ENCODE data around the gene GDE1.

Gene GDE1

DNA sequence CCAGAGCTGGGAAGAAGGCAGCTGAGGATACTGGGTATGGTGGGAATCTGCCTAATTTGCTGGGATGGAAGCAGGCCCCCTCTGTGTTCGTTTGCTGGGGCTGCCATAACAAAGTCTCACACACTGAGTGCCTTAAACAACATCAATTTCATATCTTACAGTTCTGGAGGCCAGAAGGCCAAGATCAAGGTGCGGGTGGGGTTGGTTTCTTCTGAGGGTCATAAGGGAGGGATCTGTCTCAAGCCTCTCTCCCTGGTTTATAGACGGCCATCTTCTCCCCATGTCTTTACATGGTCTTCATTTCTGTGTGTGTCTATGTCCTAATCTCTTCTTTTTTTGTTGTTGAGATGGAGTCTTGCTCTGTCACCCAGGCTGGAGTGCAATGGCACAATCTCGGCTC, 35.8 kb downstream of the GDE1 start:
- ATAC-seq: no peak

DNA sequence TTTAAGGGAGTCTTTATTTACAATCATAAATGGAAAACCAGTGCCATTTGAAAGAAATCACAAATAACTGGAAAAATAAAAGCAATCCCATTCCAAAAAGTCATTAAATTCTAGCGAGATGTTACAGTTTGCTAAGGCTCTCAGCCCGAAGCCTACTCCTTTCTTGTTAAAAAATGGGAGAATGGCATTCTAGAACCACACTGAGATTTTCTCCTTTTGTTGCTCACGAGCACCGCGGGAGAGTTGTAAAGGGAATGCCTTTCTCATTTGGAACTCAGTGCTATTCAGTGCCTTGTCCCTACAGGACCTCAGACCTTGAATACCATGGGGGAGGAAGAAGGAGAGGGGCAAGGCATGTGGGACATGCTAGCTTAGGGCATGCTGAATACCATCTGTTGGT, 36.3 kb downstream of the GDE1 start:
- no peak for ATAC-seq

DNA sequence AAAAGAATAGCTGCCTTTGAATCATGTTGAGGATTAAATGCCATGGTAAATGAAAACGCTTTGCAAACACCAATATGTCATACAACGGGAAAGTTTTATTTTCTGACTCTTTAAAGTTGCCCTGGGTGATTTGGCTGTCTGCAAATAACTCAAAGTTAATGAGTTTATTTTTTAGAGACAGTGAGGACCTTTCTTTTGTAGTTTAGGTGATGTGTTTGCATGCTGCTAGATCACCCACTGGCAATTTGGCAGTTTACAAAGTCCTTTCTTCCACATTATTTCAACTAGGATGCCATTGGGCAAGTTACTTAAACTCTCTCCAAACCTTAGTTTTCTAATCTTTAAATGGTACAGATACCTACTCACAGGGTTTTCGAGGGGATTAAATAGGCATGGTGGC, 37.8 kb downstream of the GDE1 start:
- no peak for ATAC-seq

DNA sequence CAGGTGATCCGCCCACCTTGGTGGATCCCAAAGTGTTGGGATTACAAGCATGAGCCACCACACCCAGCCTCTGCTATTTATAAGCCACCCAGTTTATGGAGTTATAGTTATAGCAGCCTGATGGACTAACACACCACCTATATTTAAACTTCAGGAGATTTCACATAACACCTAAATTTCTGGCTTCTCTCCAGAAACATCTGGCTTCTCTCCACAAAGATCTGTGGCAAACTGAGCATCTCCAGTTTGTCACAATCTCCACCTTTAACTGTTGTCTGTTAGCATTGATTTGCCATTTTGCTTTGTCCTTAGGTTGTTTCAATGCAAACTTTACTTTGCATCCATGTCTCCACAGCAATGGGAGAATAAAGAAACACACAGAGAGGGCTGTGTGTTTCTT, 39.6 kb downstream of the GDE1 start:
- ATAC-seq: no peak

DNA sequence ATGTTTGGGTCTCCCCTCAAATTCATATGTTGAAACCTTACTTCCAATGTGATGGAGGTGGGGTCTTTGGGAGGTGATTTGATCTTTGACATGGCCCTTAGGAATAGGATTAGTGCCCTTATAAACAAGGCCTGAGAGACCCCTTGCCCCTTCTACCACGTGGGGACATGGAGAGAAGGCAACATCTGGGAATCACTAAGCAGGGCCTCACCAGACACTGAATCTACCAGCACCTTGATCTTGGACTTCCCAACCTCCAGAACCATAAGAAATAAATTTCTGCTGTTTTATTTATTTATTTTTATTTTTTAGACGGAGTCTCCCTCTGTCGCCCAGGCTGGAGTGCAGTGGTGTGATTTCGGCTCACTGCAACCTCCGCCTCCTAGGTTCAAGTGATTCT, 40.1 kb downstream of the GDE1 start:
- ATAC-seq: no peak

DNA sequence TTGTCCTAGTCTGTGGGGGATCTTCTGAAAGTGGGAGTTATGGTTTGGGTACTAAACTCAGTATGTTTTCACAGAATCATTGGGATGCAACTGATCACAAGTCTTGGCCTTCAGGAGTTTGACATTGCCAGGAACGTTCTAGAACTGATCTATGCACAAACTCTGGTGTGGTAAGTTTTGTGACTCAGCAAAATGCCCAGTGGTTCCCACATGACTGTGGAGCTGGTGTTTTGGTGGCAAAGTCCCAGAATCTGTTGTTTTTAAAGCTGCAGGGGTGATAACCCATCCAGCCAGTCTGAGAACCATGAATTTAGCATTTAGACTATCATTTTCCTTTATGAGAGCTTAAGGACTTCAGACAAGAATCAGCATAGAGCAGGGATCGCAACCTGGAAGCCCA, 40.6 kb downstream of the GDE1 start:
- no peak for ATAC-seq

DNA sequence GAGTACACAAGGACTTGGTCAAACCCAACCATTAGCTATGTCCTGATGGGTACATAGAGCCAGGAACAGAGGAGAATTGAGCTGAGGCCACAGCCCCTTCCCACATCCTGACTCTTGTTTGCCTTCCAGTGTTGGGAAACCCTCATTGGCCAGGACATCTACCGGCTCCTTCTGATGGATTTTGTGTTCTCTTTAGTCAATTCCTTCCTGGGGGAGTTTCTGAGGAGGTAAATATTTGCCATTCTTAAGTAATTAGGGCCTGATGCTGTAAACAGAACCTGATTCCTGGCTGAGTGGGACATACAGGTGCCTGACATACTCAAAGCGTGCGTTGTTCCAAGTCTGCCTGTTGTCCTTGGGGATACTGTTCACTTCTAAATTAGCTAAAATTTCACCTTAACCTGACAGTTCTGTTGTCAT, 42.6 kb downstream of the GDE1 start:
- no peak for ATAC-seq

DNA sequence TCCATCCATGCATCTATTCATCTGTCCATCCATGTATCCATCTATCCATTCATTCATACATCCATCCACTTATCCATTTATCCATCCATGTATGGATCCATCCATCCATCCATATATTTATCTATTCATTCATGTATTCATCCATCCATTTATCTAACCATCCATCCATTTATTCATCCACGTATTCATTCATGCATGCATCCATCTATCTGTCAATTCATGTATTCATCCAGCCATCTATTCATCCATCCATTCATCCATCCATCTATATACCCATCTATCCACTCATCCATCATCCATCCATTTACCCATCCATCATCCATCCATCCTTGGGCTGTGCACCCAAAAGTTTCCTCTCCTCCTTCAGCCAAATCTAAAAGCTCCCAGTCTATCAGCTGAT, 43.4 kb downstream of the GDE1 start:
- ATAC-seq: no peak

DNA sequence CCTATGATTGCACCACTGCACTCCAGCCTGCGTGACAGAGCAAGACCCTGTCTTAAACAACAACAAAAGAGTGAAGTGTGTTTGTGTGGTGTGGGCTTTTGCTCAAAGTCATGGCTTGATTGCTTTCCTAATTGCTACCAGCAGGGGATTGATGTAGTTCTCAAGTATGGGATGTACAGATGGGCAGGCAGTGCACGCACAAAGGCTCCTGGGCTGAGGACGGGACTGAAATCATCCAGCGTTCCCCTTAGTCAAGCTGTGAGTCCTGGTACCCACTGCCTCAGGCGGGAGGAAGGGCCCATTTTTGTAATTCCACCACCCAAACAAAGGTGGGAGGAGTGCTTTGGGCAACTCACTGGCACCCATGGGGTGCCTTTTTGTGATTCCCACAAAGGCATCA, 47.3 kb downstream of the GDE1 start:
- no peak for ATAC-seq

DNA sequence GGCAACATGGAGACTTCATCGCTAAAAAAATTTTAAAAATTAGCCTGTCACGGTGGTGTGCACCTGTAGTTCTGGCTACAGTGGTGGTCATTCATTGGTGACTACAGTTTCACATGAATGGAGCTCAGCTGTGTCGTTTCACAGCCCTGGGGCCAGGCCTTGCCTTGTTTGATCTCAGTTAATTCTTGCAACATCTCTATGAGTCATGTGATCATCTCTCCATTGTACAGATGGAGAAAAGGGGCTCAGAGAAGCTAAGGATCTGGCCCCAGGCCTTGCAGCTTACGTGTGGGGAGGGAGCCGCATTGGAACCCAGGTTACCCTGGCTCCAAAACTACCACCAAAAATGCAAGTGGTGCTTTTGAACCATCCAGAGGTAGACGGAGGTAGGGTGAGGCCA, 49.4 kb downstream of the GDE1 start:
- no peak for ATAC-seq

DNA sequence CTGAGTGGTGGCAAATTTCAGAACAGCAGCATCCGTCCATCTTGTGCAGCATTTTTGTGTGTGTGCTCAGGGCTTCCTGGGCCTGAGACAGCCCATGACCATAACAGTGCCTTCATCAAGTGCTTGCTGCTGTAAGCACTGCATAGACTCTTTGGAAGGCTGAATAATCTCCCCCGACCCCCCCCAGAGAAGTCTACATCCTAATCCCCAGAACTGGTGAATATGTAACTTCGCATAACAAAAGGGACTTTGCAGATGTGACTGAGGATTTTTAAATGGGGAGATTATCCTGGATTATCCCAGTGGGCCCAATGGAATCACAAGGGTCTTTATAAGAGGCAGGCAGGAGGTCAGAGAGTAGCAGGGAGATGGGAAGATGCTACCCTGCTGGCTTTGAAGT, 53.6 kb downstream of the GDE1 start:
- ATAC-seq: no peak

DNA sequence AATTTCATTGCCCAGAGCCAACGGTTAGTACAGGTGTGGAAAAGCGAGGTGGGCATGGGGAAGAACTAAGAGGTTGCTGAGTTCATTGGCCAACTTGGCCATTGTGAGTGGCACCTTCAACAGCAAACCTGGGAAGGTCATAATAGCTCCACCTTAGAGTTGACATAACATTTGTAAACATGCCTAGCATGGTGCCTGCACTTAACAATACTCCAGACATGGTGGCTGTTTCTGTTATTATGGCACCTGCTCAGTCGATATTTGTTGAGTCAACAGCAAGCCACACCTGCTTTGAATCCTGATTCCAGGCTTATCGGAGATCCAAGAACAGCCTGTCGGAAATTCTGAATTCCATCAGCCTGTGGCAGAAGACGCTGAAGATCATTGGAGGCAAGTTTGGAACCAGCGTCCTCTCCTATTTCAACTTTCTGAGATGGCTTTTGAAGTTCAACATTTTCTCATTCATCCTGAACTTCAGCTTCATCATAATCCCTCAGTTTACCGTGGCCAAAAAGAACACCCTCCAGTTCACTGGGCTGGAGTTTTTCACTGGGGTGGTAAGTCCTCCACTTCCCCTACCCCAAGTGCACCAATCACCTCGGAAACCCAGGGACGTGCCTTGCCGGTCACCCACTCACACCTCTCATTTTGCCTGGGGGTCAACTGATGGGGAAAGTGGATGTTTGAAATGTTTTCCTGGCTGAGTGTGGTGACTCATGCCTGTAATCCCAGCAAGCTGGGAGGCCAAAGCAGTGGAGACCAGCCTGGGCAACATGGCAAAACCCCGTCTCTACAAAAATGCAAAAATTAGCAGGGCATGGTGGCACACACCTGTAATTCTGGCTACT, 58.2 kb downstream of the GDE1 start:
- no peak for ATAC-seq

DNA sequence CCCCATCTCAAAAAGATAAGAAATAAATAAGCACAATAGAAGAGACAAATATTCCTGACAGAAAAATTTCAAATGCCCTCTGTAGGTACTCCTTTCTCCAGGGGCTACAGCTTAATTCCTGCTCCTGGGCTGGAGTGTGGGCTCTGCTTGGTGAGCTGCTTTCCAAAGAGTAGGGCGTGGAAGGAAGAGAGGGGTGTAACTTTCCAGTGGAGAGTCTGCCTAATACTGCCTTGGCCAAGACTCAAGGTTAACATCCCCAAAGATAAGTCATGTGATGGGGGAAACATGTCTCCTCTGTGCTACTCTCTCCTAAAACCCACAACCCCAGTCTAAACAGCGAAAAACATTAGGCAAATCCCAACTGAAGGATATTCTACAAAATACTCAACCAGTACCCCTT, 61.5 kb downstream of the GDE1 start:
- no peak for ATAC-seq

DNA sequence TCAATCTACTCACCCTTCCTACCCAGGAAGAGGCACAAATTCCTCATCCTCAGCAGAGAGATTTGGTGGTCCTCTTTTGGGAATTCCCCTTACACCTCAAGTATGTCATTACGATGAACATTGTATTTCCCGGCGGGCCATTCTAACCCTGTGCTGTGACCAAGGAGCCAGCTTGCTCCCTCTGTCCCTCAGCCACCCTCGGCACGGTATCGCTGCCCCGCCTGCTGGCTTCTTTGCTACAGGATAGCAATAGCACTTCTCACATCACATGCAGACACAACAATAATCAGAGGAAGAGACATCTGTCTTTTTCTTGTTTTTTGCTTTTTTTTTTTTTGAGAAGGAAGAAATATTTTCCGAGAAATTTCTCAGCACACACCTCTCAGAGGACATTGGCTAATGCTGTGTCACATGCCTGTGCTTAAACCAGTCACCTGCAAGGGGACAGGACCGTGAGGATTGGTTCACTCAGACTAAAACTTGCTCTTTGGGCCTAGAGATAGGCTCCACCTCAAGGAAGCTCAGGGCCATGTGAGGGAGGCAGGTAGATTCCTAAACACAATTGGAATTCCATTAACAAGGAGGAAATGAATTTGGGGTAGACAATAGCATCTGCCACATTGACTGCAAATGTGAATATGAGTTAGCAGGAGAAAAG, 63.0 kb downstream of the GDE1 start:
- ATAC-seq: no peak
